SK-N-MC (cell line): ENCODE data around the gene RPLP2.

Source experiments
- EZH2 ChIP-seq: fragments of 200-600 bp; sonication (generic); IDR thresholded peaks from one replicate; pipeline ENCODE4 v1.6.1; 2017; ENCODE audit warnings: antibody characterized with exemption
- POLR2AphosphoS5 ChIP-seq: IDR thresholded peaks from 2 replicates; pipeline ENCODE4 v1.6.1; 2012; ENCODE audit warnings: mild to moderate bottlenecking, low read depth, low read length, borderline replicate concordance

- no peak for TF ChIP-seq POLR2AphosphoS5
- TF ChIP-seq EZH2, result no peak
Observed at GRCh38 chr11:778976-779954, 30.5 kb upstream of the RPLP2 start.
